HCT116 (cell line): ENCODE results near the gene UGGT2. TPM values are rescaled to one million over a fixed set of nuclear protein-coding genes. Genes with fewer than 3 reads are reported as not detected.

Source experiments
- ATAC-seq: fragments of 200-7000 bp; cut with Tn5 transposase; 2 replicates; pipeline ENCODE4 v1.9.1; 2020; ENCODE audit warnings: mild to moderate bottlenecking, moderate library complexity
- BruUV-seq: library from RNA; stranded (reverse); fragments of 400-500 nt; replicated peaks from 2 replicates; lab custom pipeline; 2021; lab: Mats Ljungman, UMichigan
- CTCF ChIA-PET: fragments of 300-600 bp; sonication (Branson Sonifier 250); formaldehyde crosslinking; loops from one replicate; lab custom pipeline; 2021; ENCODE audit warnings: antibody characterized with exemption; lab: Charles Lee
- POLR2A ChIA-PET: fragments of 300-600, 350-600 bp; sonication (Branson Sonifier 250); formaldehyde crosslinking; loops from one replicate; lab custom pipeline; 2021; ENCODE audit warnings: antibody characterized with exemption; lab: Charles Lee
- RAD21 ChIA-PET, 2 experiments: fragments of 300-600 bp; sonication (Branson Sonifier 250); formaldehyde crosslinking; loops; one replicate each; lab custom pipeline; 2023; ENCODE audit warnings: low total read pairs in 2 of 2; ENCODE audit not compliant: uncharacterized antibody in 2 of 2, unreplicated experiment in 2 of 2, low non-redundant PET in 1 of 2; lab: Charles Lee
- DNase-seq: peaks from one replicate; pipeline ENCODE4 v3.0.0-alpha.2; 2010; ENCODE audit warnings: low read depth, low spot score
- H2AFZ ChIP-seq: fragments of 200-600 bp; shearing (Covaris generic), sonication (generic); 2 replicates; pipeline ENCODE4 v1.6.1; 2017; ENCODE audit warnings: low read depth, mixed run types, mixed read lengths, antibody characterized with exemption, low read length; ENCODE audit not compliant: poor library complexity, severe bottlenecking
- H3K27ac ChIP-seq: 2 replicates; pipeline ENCODE4 v1.5.1; 2012; ENCODE audit warnings: low read depth, low read length
- H3K27me3 ChIP-seq: fragments of 200-600 bp; sonication (generic); 2 replicates; pipeline ENCODE4 v1.6.1; 2016; ENCODE audit warnings: mixed run types, low read length, mixed read lengths; ENCODE audit not compliant: insufficient read depth
- H3K36me3 ChIP-seq, 2 experiments: fragments of 200-500 bp in 1 of 2; fragments of 200-600 bp in 1 of 2; sonication (Bioruptor generic) in 1 of 2; sonication (generic) in 1 of 2; 2 replicates each; pipeline versions ENCODE4 v1.5.1 to v1.6.1; 2014 to 2016; ENCODE audit warnings: low read length in 2 of 2, inconsistent platforms in 1 of 2, mixed read lengths in 1 of 2, mixed run types in 1 of 2; ENCODE audit not compliant: insufficient read depth in 2 of 2, control insufficient read depth in 1 of 2
- H3K4me1 ChIP-seq, 2 experiments: fragments of 200-600 bp in 1 of 2; sonication (generic) in 1 of 2; 2 replicates each; pipeline versions ENCODE4 v1.5.1 to v1.6.1; 2012 to 2017; ENCODE audit warnings: low read length in 2 of 2, inconsistent platforms in 1 of 2, mild to moderate bottlenecking in 1 of 2, mixed read lengths in 1 of 2, mixed run types in 1 of 2, moderate library complexity in 1 of 2; ENCODE audit not compliant: insufficient read depth in 2 of 2, control insufficient read depth in 1 of 2
- H3K4me2 ChIP-seq: fragments of 200-600 bp; sonication (generic); 2 replicates; pipeline ENCODE4 v1.6.1; 2017; ENCODE audit warnings: mixed run types, low read length, mixed read lengths
- H3K4me3 ChIP-seq, 2 experiments: fragments of 200-600 bp in 1 of 2; sonication (generic) in 1 of 2; replicated peaks in 1 of 2; 2 replicates each; pipeline ENCODE4 v1.5.1; 2011 to 2016; ENCODE audit warnings: low read length in 2 of 2, control low read depth in 1 of 2, low read depth in 1 of 2, mild to moderate bottlenecking in 1 of 2, mixed read lengths in 1 of 2, mixed run types in 1 of 2
- H3K79me2 ChIP-seq: fragments of 200-600 bp; sonication (generic); 2 replicates; pipeline ENCODE4 v1.6.1; 2017; ENCODE audit warnings: mild to moderate bottlenecking, mixed run types, low read length, moderate library complexity, mixed read lengths; ENCODE audit not compliant: insufficient read depth
- H3K9ac ChIP-seq: fragments of 200-600 bp; sonication (generic); 2 replicates; pipeline ENCODE4 v1.6.1; 2016; ENCODE audit warnings: low read length, mixed read lengths
- H3K9me2 ChIP-seq: fragments of 200-600 bp; sonication (generic), shearing (Covaris generic); 2 replicates; pipeline ENCODE4 v1.6.1; 2017; ENCODE audit warnings: mixed run types, mild to moderate bottlenecking, moderate library complexity; ENCODE audit not compliant: insufficient read depth
- H3K9me3 ChIP-seq, 2 experiments: fragments of 200-500 bp in 1 of 2; fragments of 200-600 bp in 1 of 2; sonication (Bioruptor generic) in 1 of 2; sonication (generic) in 1 of 2; 2 replicates each; pipeline ENCODE4 v1.6.1; 2014 to 2017; ENCODE audit warnings: low read length in 2 of 2, mixed read lengths in 2 of 2, inconsistent platforms in 1 of 2, low read depth in 1 of 2, mild to moderate bottlenecking in 1 of 2, mixed run types in 1 of 2, moderate library complexity in 1 of 2; ENCODE audit not compliant: control insufficient read depth in 1 of 2, insufficient read depth in 1 of 2
- H4K20me1 ChIP-seq: fragments of 200-600 bp; sonication (generic), shearing (Covaris generic); 2 replicates; pipeline ENCODE4 v1.6.1; 2017; ENCODE audit warnings: mixed run types, mild to moderate bottlenecking, moderate library complexity; ENCODE audit not compliant: insufficient read depth
- CBX3 ChIP-seq: IDR thresholded peaks from 2 replicates; pipeline ENCODE4 v1.6.1; 2012; ENCODE audit warnings: low read depth
- CEBPB ChIP-seq: IDR thresholded peaks from 2 replicates; pipeline ENCODE4 v1.6.1; 2012; ENCODE audit warnings: low read depth
- CTCF ChIP-seq, 3 experiments: fragments of 200-600 bp in 1 of 3; sonication (generic) in 1 of 3; IDR thresholded peaks in 2 of 3; conservative IDR thresholded peaks in 1 of 3; 2 replicates each; pipeline ENCODE4 v1.5.1; 2012 to 2017; ENCODE audit warnings: low read depth in 2 of 3, low read length in 2 of 3, antibody characterized with exemption in 1 of 3, borderline replicate concordance in 1 of 3, control low read depth in 1 of 3, mild to moderate bottlenecking in 1 of 3, mixed read lengths in 1 of 3, mixed run types in 1 of 3, moderate library complexity in 1 of 3; ENCODE audit not compliant: insufficient read depth in 1 of 3
- ELF1 ChIP-seq: IDR thresholded peaks from 2 replicates; pipeline ENCODE4 v1.6.1; 2012; ENCODE audit warnings: low read depth, borderline replicate concordance
- EZH2 ChIP-seq: fragments of 200-600 bp; sonication (generic); IDR thresholded peaks from 2 replicates; pipeline ENCODE4 v1.6.1; 2017; ENCODE audit warnings: antibody characterized with exemption, mixed run types
- EZH2phosphoT487 ChIP-seq: fragments of 200-600 bp; IDR thresholded peaks from 2 replicates; pipeline ENCODE4 v1.6.1; 2018; ENCODE audit warnings: antibody characterized with exemption, borderline replicate concordance
- MAX ChIP-seq: IDR thresholded peaks from 2 replicates; pipeline ENCODE4 v1.6.1; 2012
- POLR2A ChIP-seq: IDR thresholded peaks from 2 replicates; pipeline ENCODE4 v1.7.0; 2011; ENCODE audit warnings: borderline replicate concordance; ENCODE audit not compliant: insufficient read depth, insufficient read length; ENCODE audit errors: extremely low read depth
- POLR2AphosphoS5 ChIP-seq: IDR thresholded peaks from 2 replicates; pipeline ENCODE4 v1.6.1; 2011; ENCODE audit warnings: mild to moderate bottlenecking, low read depth, low read length, moderate library complexity
- RAD21 ChIP-seq: IDR thresholded peaks from 2 replicates; pipeline ENCODE4 v1.6.1; 2012; ENCODE audit warnings: low read depth, mild to moderate bottlenecking
- SP1 ChIP-seq: IDR thresholded peaks from 2 replicates; pipeline ENCODE4 v1.6.1; 2012; ENCODE audit warnings: low read depth
- SRF ChIP-seq: IDR thresholded peaks from 2 replicates; pipeline ENCODE4 v1.6.1; 2012; ENCODE audit warnings: low read depth
- TCF7L2 ChIP-seq: IDR thresholded peaks from 2 replicates; pipeline ENCODE4 v1.7.0; 2011; ENCODE audit warnings: borderline replicate concordance, inconsistent platforms; ENCODE audit not compliant: insufficient read depth, insufficient read length; ENCODE audit errors: extremely low read depth
- ZBTB33 ChIP-seq: IDR thresholded peaks from 2 replicates; pipeline ENCODE4 v1.6.1; 2011; ENCODE audit warnings: mild to moderate bottlenecking, low read length, moderate library complexity; ENCODE audit not compliant: insufficient replicate concordance; ENCODE audit errors: extremely low read depth
- ZFX ChIP-seq: fragments of 450-650 bp; IDR thresholded peaks from 2 replicates; pipeline ENCODE4 v1.6.1; 2017
- intact Hi-C: fragments of 100-400 bp; cut with micrococcal nuclease; formaldehyde crosslinking; loops from 2 replicates; pipeline ENCODE4 v1.10.0; 2022
- total RNA-seq: library from RNA; stranded (reverse); gene quantifications from one replicate; pipeline ENCODE4 v1.2.1, GENCODE V29; 2021; ENCODE audit not compliant: unreplicated experiment

UGGT2 gene
- total RNA-seq, 1 experiment from 2014 or later: 27.1 TPM

- TF ChIP-seq TCF7L2: no peak
- TF ChIP-seq SRF: no peak
- no peak for TF ChIP-seq MAX
- TF ChIP-seq SP1: no peak
- no peak for TF ChIP-seq EZH2
- TF ChIP-seq RAD21: no peak
Observed at GRCh38 chr13:96044238-96044637, 9.0 kb downstream of the UGGT2 start (continued).

- H3K9me2 ChIP-seq: no peaks in the 10 kb centered on the region
- H2AFZ ChIP-seq: no peak overlapping the region
- RAD21 ChIA-PET: no interaction called here
- H3K27ac ChIP-seq: no peak overlapping the region
- no peak for ATAC-seq
- DNase-seq: no peak
- CTCF ChIA-PET: no interaction called here
- POLR2A ChIA-PET: interaction anchor here (0.6 kb wide), 1 partner anchor 12 kb away, joined by 3 read pairs; the partner anchor contains the start of gene UGGT2
- no peak overlapping the region for H3K9ac ChIP-seq
- H3K9me3 ChIP-seq: peaks cover 0 to 4% of the 10 kb centered on the region in 2 experiments; a peak in 1 of 4 replicates
- H3K4me2 ChIP-seq: no peak overlapping the region
- H3K27me3 ChIP-seq: no peaks in the 10 kb centered on the region
- no peaks in the 10 kb centered on the region for H3K4me1 ChIP-seq
- no peaks in the 10 kb centered on the region for H4K20me1 ChIP-seq
- intact Hi-C loops: no loop called here
- H3K4me3 ChIP-seq: no peak overlapping the region
- peaks cover 99% of the 10 kb centered on the region for H3K79me2 ChIP-seq
- no peaks in the 10 kb centered on the region for H3K36me3 ChIP-seq
- no peak for TF ChIP-seq SP1
- no peak for TF ChIP-seq MAX
- no peak for TF ChIP-seq POLR2A
- no peak for TF ChIP-seq EZH2phosphoT487
- TF ChIP-seq POLR2AphosphoS5: no peak
- TF ChIP-seq CTCF (IDR thresholded peaks at IDR 0.05 in 2 of 3, conservative IDR thresholded peaks at IDR 0.05 in 1 of 3; ENCODE audit: borderline replicate concordance in 1 of 3, insufficient read depth in 1 of 3, low read depth in 2 of 3, low read length in 2 of 3): no peak
- no peak for TF ChIP-seq ZBTB33
- no peak for TF ChIP-seq CEBPB
- TF ChIP-seq SRF: no peak
- TF ChIP-seq ELF1: no peak
- no peak for TF ChIP-seq CBX3
- TF ChIP-seq ZFX: no peak
- no TSS peak for BruUV-seq
Observed at GRCh38 chr13:96041326-96042110, 11.7 kb downstream of the UGGT2 start.
